HAP-1 (cell line): ENCODE data around the gene MUC3A.
"Not testable (repeated sequence)": the region's sequence is repeated elsewhere in the genome, so short reads cannot be mapped to it uniquely, and the experiment has no call there.

Source experiments
- DNase-seq, 2 experiments: peaks; one replicate each; pipeline ENCODE4 v3.0.0-alpha.2; 2016 to 2020; ENCODE audit warnings: low spot score in 2 of 2
- H3K27me3 ChIP-seq: fragments of 250-450 bp; sonication (Bioruptor Pico); 2 replicates; pipeline ENCODE4 v1.5.1; 2020; ENCODE audit warnings: low read depth, mild to moderate bottlenecking, moderate library complexity
- H3K36me3 ChIP-seq: fragments of 250-450 bp; sonication (Bioruptor Pico); replicated peaks from 2 replicates; pipeline ENCODE4 v1.5.1; 2020; ENCODE audit warnings: mild to moderate bottlenecking
- H3K4me1 ChIP-seq: fragments of 250-450 bp; sonication (Bioruptor Pico); 2 replicates; pipeline ENCODE4 v1.5.1; 2020; ENCODE audit warnings: mild to moderate bottlenecking
- H3K4me3 ChIP-seq: fragments of 250-450 bp; sonication (Bioruptor Pico); 2 replicates; pipeline ENCODE4 v1.5.1; 2020; ENCODE audit warnings: mild to moderate bottlenecking, moderate library complexity
- H3K9me3 ChIP-seq: fragments of 250-450 bp; sonication (Bioruptor Pico); 2 replicates; pipeline ENCODE4 v1.5.1; 2020; ENCODE audit warnings: mild to moderate bottlenecking, moderate library complexity
- in situ Hi-C: fragments of 300-500 bp; cut with MboI; formaldehyde crosslinking; loops from 3 replicates; pipeline ENCODE4 v1.14.3; 2020; ENCODE audit warnings: low sequenced_read_pairs, inconsistent platforms, mixed read lengths

The MUC3A gene

GRCh38 chr7:100998530-100998929 lies 49.2 kb downstream of the MUC3A start:
- DNase-seq, H3K27me3 ChIP-seq, H3K36me3 ChIP-seq, H3K9me3 ChIP-seq, H3K4me1 ChIP-seq, in situ Hi-C loops, H3K4me3 ChIP-seq: not testable (repeated sequence)

GRCh38 chr7:100999334-100999733 lies 50.0 kb downstream of the MUC3A start:
- DNase-seq, H3K27me3 ChIP-seq, H3K9me3 ChIP-seq, H3K4me3 ChIP-seq, H3K4me1 ChIP-seq, in situ Hi-C loops, H3K36me3 ChIP-seq: not testable (repeated sequence)

GRCh38 chr7:101000025-101000424 lies 50.7 kb downstream of the MUC3A start:
- H3K4me3 ChIP-seq, H3K36me3 ChIP-seq, H3K4me1 ChIP-seq, H3K9me3 ChIP-seq, in situ Hi-C loops, DNase-seq, H3K27me3 ChIP-seq: not testable (repeated sequence)

GRCh38 chr7:101002333-101002732 lies 53.0 kb downstream of the MUC3A start:
- H3K4me3 ChIP-seq, DNase-seq, in situ Hi-C loops, H3K27me3 ChIP-seq, H3K36me3 ChIP-seq, H3K4me1 ChIP-seq, H3K9me3 ChIP-seq: not testable (repeated sequence)

GRCh38 chr7:101007361-101007760 lies 58.0 kb downstream of the MUC3A start:
- H3K4me3 ChIP-seq, H3K9me3 ChIP-seq, H3K36me3 ChIP-seq, H3K27me3 ChIP-seq, in situ Hi-C loops, H3K4me1 ChIP-seq, DNase-seq: not testable (repeated sequence)

- no peak overlapping the region for H3K4me3 ChIP-seq
- H3K27me3 ChIP-seq = no peaks in the 10 kb centered on the region; the same call in 1 of the 2 replicates
- no peaks in the 10 kb centered on the region for H3K9me3 ChIP-seq
- no peaks in the 10 kb centered on the region for H3K36me3 ChIP-seq
- H3K4me1 ChIP-seq = no peaks in the 10 kb centered on the region
- in situ Hi-C loops = no loop called here
- DNase-seq = no peak
Observed at GRCh38 chr7:101009629-101010028, 60.3 kb downstream of the MUC3A start.

- in situ Hi-C loops = no loop called here
- no peaks in the 10 kb centered on the region for H3K36me3 ChIP-seq
- no peaks in the 10 kb centered on the region for H3K27me3 ChIP-seq
- H3K4me3 ChIP-seq = no peak overlapping the region
- no peak for DNase-seq
- no peaks in the 10 kb centered on the region for H3K4me1 ChIP-seq
- no peaks in the 10 kb centered on the region for H3K9me3 ChIP-seq
Observed at GRCh38 chr7:101012931-101013330, 63.6 kb downstream of the MUC3A start.

- Histone ChIP-seq H3K27me3 (no peaks in the 10 kb centered on the region), H3K4me3 (no peak overlapping the region)
Observed at GRCh38 chr7:101015626-101016025, 66.3 kb downstream of the MUC3A start.

GRCh38 chr7:101017064-101017777 lies 67.9 kb downstream of the MUC3A start:
- DNase-seq = peak in 1 of 2 experiments; percentile 51
- Histone ChIP-seq H3K27me3 (no peaks in the 10 kb centered on the region), H3K9me3 (no peaks in the 10 kb centered on the region), H3K36me3 (no peaks in the 10 kb centered on the region), H3K4me3 (0 out of 2 replicates have a peak overlapping the region, but pooled peaks have one; percentile 3), H3K4me1 (no peaks in the 10 kb centered on the region)
- in situ Hi-C loops = no loop called here

More at GRCh38 chr7:101015626-101016025, 66.3 kb downstream of the MUC3A start:
- Histone ChIP-seq H3K4me1 (no peaks in the 10 kb centered on the region), H3K9me3 (no peaks in the 10 kb centered on the region), H3K36me3 (no peaks in the 10 kb centered on the region)
- in situ Hi-C loops = no loop called here
- DNase-seq = no peak
